Renal cortex interstitium (tissue), 11 donors: ENCODE measurements around the gene PLA2G4A. TPM values are rescaled to one million over a fixed set of nuclear protein-coding genes. Genes with fewer than 3 reads are reported as not detected.

Experiments used
- DNase-seq, 11 donors: peaks; one replicate each; pipeline ENCODE4 v3.0.0-alpha.2; 2013; ENCODE audit warnings: low read depth in 9 of 11, low spot score in 4 of 11; ENCODE audit errors: extremely low read depth in 1 of 11
- polyA plus RNA-seq, 3 donors: library from polyadenylated mRNA; unstranded; fragments of 120-200 nt; gene quantifications; one replicate each; pipeline ENCODE4 v1.2.1, GENCODE V29; 2013; ENCODE audit not compliant: insufficient read length in 3 of 3

PLA2G4A gene
- polyA plus RNA-seq, 3 donors: 7.3 to 9.6 (median 7.5) TPM

GRCh38 chr1:186819563-186819962 lies 9.2 kb upstream of the PLA2G4A start:
- no peak for DNase-seq

- no peak for DNase-seq
Observed at GRCh38 chr1:186829686-186830587, 1.2 kb downstream of the PLA2G4A start.

GRCh38 chr1:186831168-186831567 lies 2.4 kb downstream of the PLA2G4A start:
- no peak for DNase-seq

DNA sequence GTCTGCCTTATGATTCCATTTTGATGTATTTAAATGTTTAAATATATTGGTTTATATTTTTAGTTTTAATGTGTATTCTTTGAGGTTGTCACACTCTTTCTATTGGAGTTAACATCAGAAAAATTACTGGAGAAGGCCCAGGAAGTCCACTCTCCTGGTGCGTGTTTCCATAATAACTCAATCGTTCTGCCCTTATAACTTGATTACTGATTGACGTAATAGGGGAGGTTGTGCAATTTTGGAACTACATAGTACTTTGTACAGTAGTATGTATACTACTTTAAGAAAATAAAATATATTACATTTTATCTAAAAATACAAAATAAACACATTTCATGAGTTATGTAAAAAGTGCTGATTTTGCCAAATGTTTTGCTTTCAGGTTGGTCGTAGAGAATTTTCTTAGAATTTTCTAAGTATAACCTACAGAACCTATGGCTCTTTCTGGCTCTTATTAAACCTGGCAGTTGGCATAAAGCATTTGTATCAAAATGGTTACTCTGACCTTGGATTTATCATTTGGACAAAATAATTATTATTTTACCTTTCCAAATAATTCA lies 5.7 kb downstream of the PLA2G4A start:
- no peak for DNase-seq

DNA sequence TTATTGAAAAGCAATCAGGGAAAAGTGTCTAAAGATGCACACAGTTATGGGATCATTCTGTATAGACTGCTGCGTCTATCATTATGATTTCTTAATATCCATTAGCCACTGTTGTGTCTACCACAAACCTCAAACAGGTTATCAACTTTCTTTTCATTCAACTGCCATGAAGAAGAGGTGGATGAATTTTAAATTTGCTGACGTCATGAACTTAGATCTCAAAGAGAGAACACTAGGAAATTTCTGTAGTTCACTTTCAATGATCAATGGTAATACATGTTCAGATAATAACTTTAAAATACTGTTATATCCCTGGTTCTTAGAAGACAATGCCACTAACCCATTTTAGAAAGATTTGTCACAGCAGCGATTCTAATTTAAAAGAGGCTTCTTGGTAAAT lies 6.7 kb downstream of the PLA2G4A start:
- DNase-seq: no peak

DNA sequence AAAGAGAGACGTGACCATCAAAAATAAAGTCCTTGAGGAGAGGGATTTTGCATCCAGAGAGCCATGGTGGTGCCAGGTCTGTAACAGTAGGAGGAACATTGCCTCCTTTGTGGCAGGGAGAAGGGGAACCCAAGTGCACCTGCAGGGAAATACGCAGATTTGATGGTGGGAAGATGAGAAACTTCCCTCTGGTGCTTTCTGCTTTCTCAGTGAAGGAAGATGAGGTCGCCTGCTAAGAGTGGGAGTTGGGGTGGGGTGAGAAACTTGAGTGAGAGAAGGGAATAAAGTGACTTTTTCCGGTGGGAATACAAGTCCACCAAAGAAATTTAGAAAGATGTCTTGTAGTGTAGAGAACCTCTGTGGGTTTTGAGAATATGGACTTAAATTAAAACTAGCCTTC lies 9.1 kb downstream of the PLA2G4A start:
- no peak for DNase-seq

DNA sequence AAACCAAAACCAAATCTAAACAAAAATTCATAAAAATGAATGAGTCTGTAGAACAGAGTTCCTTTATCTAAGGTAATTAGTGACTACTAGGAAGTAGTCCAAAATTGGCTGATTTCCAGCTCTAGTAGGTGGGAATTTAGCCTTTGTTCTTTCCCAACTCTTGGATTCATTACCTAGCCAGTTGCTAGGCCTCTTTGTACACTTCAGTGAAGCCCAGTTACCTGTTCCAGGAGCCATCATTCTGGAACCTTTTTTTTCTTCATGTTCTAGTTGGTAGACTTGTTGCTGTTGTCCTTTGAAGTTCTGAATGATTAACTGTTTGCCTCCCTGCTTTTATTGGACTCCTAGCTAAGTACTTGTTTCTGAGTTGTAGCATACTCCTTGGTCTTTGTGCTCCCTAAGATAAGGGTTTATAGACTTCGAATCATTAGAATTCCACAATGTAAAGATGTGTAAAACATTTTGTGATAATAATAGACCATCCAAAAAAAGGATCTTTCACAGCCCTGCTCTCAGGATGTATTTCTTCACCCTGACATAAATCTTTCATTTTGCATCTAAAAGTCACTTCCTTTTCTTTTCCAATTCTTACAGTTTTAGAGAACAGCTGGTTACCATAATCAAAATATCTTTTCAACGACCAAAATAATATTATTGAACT lies 9.8 kb downstream of the PLA2G4A start:
- DNase-seq: peak in 5 of 11 donors; percentile 5 to 16 (median 12)

DNA sequence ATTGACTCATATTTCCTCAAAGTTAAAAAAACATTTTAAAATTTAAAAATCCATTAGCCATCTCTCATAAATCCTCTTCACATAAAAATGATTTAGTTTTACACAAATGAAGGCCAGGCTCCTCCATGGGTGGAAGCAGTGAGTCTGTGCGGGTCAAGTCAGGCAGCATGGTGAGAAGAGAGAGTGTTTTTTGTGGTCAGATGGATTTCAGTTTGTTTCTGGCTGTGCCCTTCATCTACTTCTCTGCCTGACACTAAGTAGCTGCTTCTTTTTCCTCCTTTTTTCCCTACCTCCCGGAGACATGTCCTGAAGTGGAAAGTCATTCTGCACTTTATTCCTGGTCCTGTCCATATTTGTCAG lies 10.3 kb downstream of the PLA2G4A start:
- DNase-seq: peak in 1 of 11 donors; percentile 4

DNA sequence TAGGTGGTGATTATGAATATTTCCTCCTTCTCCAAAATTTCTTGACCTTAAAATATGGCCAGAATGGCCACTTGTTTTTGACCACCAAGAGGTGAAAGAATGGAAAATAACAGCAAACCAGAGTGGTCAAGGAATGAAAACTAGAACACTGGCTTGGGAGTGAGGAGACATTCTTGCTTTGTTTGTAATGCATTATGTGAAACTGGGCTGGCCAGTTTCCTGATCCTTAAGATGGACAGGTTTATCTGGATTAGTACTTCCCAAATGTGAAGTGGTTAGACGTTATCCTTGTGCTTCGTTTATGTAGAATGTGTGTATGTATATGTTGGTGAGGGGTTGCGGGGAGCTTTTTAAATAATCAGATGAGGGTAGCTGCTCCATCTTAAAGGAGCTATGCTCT lies 12.8 kb downstream of the PLA2G4A start:
- no peak for DNase-seq

GRCh38 chr1:186842547-186842946 lies 13.8 kb downstream of the PLA2G4A start:
- no peak for DNase-seq

DNA sequence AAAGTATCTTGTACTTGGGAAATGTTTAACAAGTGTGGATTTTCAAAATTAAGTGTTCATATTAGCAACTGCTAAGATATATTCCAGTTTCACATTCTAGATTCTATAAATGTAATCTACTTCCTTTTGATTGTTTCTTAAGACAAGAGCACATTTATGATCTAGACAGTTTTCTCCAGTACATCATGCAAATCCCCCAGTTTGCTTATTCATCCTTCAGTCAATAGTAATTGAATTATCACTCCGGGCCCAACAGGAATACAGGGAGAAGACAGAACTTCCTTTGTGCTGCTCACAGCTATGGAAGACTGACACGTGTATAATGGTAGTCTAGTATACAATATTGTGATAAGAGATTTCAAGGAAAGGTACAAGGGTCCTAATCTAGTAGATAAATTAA lies 14.5 kb downstream of the PLA2G4A start:
- no peak for DNase-seq

DNA sequence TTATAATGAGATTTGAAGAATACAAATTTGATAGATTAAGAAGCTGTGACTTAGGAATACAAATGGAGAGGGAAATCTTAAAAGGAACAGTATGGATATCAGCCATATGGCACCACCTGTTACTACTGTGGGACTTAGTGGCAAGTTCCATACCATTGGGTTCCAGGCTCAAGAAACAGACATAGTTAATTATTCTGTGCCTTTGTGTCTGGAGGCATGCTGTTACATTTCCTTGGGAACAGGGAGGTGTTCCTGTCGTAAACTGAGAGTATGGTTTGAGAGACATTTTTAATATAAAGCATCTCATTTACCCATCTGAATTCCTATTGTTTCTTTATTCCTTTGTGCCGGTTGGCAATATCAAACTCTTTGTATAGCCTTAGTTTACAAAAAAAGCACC lies 15.2 kb downstream of the PLA2G4A start:
- DNase-seq: no peak

DNA sequence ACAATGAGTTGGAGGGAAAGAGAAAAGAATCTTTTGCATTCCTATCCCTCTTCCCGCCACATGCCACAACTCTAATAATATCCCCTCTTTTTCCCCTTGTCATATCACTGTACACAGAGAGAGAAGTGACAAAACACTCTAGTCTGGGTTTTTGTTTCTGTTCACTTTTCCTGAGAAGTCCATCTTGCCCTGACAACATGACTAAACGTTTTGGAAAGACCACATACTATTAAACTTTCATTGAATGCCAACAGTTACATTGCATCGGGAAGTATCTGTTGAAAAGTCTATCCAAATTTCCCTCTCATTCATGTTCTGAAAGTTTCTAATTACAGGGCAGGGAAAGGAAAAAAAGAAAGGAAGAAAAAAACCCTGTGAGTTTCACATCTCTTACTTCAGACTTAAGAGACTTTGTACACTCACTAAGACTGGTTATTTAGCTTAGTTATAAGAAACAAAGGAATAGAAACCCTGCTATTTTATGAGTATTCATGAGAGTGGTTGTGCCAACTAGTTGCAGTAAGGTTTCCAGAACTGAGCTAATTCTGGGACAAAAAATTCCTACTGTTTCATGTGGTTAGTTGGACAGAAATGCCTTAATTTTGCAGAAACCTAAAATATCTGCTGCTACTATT lies 16.9 kb downstream of the PLA2G4A start:
- DNase-seq: no peak

DNA sequence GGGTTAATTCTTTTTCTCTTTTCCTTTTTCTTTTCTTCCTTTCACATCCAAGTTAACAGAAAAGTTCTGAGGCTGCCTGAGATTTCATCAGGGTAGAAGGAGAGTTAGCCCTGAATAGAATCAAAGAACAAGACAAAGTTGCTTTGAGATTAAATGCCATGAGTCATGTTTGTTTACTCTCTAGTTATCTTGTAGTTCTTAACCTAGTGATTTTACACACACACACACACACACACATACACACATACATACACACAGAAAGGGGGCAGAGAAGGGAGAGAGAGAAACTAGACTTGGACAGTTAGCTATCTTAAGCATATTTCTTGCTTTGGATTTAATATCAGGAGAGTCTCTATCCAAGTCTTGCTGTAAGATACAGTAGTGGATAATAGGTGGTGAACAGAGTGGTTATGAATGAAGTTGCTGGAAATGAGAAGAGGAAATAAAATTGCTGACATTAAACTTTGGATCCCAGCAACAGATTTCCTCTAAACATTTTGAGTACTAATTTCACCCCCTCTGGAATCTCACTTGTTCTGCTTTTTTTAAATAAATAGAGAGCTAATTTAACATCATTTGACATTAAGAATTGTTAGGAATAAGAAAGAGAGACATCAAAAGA lies 19.9 kb downstream of the PLA2G4A start:
- DNase-seq: no peak

DNA sequence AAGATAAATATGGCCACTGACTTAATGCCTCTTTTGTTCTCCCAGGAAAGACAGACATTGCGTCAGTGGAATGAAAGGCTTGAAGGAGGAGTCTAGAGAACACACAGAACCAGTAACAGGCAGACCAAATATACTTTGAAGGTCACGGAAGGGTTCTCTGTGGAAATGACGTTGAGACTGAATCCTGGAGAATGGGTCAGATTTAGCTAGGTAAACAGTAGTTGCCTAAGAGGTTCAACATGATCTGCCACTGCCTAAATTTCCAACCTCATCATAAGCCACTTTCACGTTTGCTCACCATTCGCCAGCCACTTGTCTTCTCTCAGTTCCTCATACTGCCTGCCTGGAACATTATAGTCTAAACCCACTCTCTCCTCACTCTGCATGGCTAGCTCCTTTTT lies 20.5 kb downstream of the PLA2G4A start:
- no peak for DNase-seq

DNA sequence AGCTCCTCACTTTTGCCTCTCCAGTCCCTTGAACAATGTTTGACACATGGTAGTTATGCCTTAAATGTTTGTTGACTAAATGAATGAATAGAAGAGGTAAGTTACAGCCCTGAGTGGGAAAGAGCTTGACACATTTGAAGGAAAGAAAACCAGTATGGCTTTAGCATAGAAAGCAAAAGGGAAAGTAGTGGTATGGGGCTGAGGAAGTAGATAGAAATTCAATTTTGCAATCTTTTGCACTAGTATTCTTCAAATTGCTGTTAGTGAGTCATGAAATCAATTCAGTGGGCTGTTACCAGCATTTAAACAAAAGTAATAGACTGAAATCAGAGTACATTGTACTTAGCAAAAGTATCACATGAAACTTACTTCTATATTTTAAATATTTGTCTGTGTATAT lies 21.1 kb downstream of the PLA2G4A start:
- no peak for DNase-seq

DNA sequence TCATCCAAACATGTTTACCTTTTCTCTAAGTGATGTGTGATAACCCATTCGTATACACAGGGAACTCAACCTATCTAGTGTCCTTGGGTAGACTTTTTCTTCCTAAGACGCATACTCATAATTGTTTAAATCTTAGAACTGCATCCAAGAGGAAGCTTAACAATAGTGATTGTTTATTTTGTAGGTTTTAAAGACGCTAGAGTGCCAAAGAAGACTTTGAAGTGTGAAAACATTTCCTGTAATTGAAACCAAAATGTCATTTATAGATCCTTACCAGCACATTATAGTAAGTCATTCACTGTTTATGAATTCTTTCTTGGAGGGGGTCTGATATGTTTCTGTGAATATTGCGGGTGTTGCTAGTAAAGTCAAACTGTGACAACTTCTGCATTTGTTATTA lies 25.4 kb downstream of the PLA2G4A start:
- DNase-seq: no peak

- no peak for DNase-seq
Observed at GRCh38 chr1:186858923-186859322, 30.2 kb downstream of the PLA2G4A start.

GRCh38 chr1:186859995-186860394 lies 31.2 kb downstream of the PLA2G4A start:
- no peak for DNase-seq
